ENCODE measurements around the gene SPEN. TPM values are rescaled to one million over a fixed set of nuclear protein-coding genes. Genes with fewer than 3 reads are reported as not detected.

SPEN gene
- total and polyA plus RNA-seq, 7 experiments from 2014 or later: 10.1 to 92.1 (median 77.9) TPM

DNA sequence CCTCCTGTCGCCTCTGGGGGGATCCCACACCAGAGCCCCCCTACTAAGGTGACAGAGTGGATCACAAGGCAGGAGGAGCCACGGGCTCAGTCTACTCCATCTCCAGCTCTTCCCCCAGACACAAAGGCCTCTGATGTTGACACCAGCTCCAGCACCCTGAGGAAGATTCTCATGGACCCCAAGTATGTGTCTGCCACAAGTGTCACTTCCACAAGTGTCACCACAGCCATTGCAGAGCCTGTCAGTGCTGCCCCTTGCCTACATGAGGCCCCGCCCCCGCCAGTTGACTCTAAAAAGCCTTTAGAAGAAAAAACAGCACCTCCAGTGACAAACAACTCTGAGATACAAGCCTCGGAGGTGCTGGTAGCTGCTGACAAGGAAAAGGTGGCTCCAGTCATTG, 86.2 kb downstream of the SPEN start:
- peaks cover 0 to 2% (median 0%) of the 10 kb centered on the region in 11 donors for H3K9me3 Mint-ChIP-seq
- H3K36me3 Mint-ChIP-seq: peaks cover 17 to 72% (median 24%) of the 10 kb centered on the region in 5 donors
- POLR2A ChIA-PET: no interaction called here
- H3K4me1 Mint-ChIP-seq: peaks cover 0 to 10% (median 0%) of the 10 kb centered on the region in 7 donors
- intact Hi-C loops (cut with micrococcal nuclease): no loop called here
- Histone ChIP-seq H3K4me1 (ENCODE audit: control insufficient read depth in 2 of 2, insufficient read depth in 2 of 2, low read length in 2 of 2) (no peaks in the 10 kb centered on the region), H3K27ac (ENCODE audit: low read depth, low read length) (no peak overlapping the region), H3K4me3 (ENCODE audit: low read length) (no peak overlapping the region), H3K27me3 (ENCODE audit: control insufficient read depth in 2 of 2, insufficient read depth in 2 of 2, low read length in 2 of 2) (no peaks in the 10 kb centered on the region), H3K9me3 (ENCODE audit: control insufficient read depth in 2 of 3, low read length in 3 of 3) (no peaks in the 10 kb centered on the region), H3K36me3 (ENCODE audit: control insufficient read depth in 2 of 3, insufficient read depth in 3 of 3, low read length in 3 of 3) (peaks cover 0 to 97% (median 26%) of the 10 kb centered on the region in 3 experiments)
- ATAC-seq (no peak), DNase-seq (no peak)
- CTCF ChIA-PET: no interaction called here
- H3K27me3 Mint-ChIP-seq: no peaks in the 10 kb centered on the region
- H3K4me3 Mint-ChIP-seq: no peak overlapping the region
- peak overlapping the region in 4 of 9 donors; percentile 38 to 55 (median 45) for H3K27ac Mint-ChIP-seq

DNA sequence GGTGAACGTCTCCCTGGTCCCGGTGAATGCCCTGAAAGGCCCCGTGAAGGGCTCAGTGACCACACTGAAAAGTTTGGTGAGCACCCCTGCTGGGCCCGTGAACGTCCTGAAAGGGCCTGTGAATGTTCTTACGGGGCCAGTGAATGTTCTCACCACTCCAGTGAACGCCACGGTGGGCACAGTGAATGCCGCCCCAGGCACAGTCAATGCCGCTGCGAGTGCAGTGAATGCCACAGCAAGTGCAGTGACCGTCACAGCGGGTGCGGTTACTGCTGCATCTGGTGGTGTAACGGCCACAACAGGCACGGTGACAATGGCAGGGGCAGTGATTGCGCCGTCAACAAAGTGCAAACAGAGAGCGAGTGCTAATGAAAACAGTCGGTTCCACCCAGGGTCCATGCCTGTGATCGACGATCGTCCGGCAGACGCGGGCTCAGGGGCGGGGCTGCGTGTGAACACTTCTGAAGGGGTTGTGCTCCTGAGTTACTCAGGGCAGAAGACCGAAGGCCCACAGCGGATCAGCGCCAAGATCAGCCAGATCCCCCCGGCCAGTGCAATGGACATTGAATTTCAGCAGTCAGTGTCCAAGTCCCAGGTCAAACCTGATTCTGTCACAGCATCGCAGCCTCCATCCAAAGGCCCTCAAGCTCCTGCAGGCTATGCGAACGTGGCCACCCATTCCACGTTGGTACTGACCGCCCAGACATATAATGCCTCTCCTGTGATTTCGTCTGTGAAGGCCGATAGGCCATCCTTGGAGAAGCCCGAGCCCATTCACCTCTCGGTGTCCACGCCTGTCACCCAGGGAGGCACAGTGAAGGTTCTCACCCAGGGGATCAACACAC, 86.9 kb downstream of the SPEN start:
- POLR2A ChIA-PET: no interaction called here
- Mint-ChIP-seq H3K27me3 (no peaks in the 10 kb centered on the region), H3K36me3 (peaks cover 9 to 70% (median 25%) of the 10 kb centered on the region in 5 donors), H3K4me3 (no peak overlapping the region), H3K4me1 (peaks cover 0 to 10% (median 0%) of the 10 kb centered on the region in 7 donors), H3K27ac (peak overlapping the region in 1 of 9 donors; percentile 38), H3K9me3 (peaks cover 0 to 2% (median 0%) of the 10 kb centered on the region in 11 donors)
- CTCF ChIA-PET: interaction anchor here (0.5 kb wide), 1 partner anchor 17 kb away, joined by 3 read pairs; no protein-coding TSS in a partner anchor
- Histone ChIP-seq H3K4me1 (ENCODE audit: control insufficient read depth in 2 of 2, insufficient read depth in 2 of 2, low read length in 2 of 2) (no peaks in the 10 kb centered on the region), H3K9me3 (ENCODE audit: control insufficient read depth in 2 of 3, low read length in 3 of 3) (no peaks in the 10 kb centered on the region), H3K27me3 (ENCODE audit: control insufficient read depth in 2 of 2, insufficient read depth in 2 of 2, low read length in 2 of 2) (no peaks in the 10 kb centered on the region), H3K4me3 (ENCODE audit: low read length) (no peak overlapping the region), H3K36me3 (ENCODE audit: control insufficient read depth in 2 of 3, insufficient read depth in 3 of 3, low read length in 3 of 3) (peaks cover 0 to 97% (median 23%) of the 10 kb centered on the region in 3 experiments), H3K27ac (ENCODE audit: low read depth, low read length) (no peak overlapping the region)
- DNase-seq: no peak
- ATAC-seq: no peak
- intact Hi-C loops (cut with micrococcal nuclease): no loop called here

DNA sequence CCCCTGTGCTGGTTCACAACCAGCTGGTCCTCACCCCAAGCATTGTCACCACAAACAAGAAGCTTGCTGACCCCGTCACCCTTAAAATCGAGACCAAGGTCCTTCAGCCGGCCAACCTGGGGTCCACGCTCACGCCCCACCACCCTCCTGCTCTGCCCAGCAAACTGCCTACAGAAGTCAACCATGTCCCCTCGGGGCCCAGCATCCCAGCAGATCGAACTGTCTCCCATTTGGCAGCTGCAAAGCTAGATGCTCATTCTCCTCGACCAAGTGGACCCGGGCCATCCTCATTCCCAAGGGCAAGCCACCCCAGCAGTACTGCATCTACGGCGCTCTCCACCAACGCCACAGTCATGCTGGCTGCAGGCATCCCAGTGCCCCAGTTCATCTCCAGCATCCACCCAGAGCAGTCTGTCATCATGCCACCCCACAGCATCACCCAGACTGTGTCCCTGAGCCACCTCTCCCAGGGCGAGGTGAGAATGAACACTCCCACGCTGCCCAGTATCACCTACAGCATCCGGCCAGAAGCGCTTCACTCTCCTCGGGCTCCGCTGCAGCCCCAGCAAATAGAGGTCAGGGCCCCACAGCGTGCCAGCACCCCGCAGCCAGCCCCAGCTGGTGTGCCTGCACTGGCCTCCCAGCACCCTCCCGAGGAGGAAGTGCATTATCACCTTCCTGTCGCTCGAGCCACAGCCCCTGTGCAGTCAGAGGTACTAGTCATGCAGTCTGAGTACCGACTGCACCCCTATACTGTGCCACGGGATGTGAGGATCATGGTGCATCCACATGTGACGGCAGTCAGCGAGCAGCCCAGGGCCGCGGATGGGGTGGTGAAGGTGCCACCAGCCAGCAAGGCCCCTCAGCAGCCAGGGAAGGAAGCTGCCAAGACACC, 87.8 kb downstream of the SPEN start:
- Mint-ChIP-seq H3K27me3 (no peaks in the 10 kb centered on the region), H3K36me3 (peaks cover 7 to 70% (median 23%) of the 10 kb centered on the region in 5 donors), H3K4me3 (no peak overlapping the region), H3K4me1 (peaks cover 0 to 10% (median 0%) of the 10 kb centered on the region in 7 donors), H3K27ac (peak overlapping the region in 3 of 9 donors; percentile 28 to 65 (median 34)), H3K9me3 (peaks cover 0 to 2% (median 0%) of the 10 kb centered on the region in 11 donors)
- DNase-seq: no peak
- Histone ChIP-seq H3K4me3 (ENCODE audit: low read length) (no peak overlapping the region), H3K36me3 (ENCODE audit: control insufficient read depth in 2 of 3, insufficient read depth in 3 of 3, low read length in 3 of 3) (peaks cover 0 to 97% (median 22%) of the 10 kb centered on the region in 3 experiments), H3K4me1 (ENCODE audit: control insufficient read depth in 2 of 2, insufficient read depth in 2 of 2, low read length in 2 of 2) (no peaks in the 10 kb centered on the region), H3K27ac (ENCODE audit: low read depth, low read length) (no peak overlapping the region), H3K9me3 (ENCODE audit: control insufficient read depth in 2 of 3, low read length in 3 of 3) (no peaks in the 10 kb centered on the region), H3K27me3 (ENCODE audit: control insufficient read depth in 2 of 2, insufficient read depth in 2 of 2, low read length in 2 of 2) (no peaks in the 10 kb centered on the region)
- intact Hi-C loops (cut with micrococcal nuclease): no loop called here
- ChIA-PET CTCF (interaction anchor here (0.5 kb wide), 1 partner anchor 18 kb away, joined by 3 read pairs; no protein-coding TSS in a partner anchor), POLR2A (no interaction called here)
- no peak for ATAC-seq

DNA sequence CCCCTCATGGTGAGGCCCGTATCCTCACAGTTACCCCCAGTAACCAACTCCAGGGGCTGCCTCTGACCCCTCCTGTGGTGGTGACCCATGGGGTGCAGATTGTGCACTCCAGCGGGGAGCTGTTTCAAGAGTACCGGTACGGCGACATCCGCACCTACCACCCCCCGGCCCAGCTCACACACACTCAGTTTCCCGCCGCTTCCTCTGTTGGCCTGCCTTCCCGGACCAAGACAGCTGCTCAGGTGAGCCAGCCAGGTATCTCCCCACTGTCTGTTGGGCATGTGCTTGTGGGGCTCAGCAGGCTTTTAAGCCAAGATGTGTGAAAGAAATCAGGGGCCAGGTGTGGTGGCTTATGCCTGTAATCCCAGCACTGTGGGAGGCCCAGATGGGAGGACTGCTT, 88.5 kb downstream of the SPEN start:
- Mint-ChIP-seq H3K4me1 (peaks cover 0 to 10% (median 0%) of the 10 kb centered on the region in 7 donors), H3K36me3 (peaks cover 2 to 67% (median 19%) of the 10 kb centered on the region in 5 donors), H3K27me3 (no peaks in the 10 kb centered on the region), H3K4me3 (no peak overlapping the region), H3K9me3 (peaks cover 0 to 2% (median 0%) of the 10 kb centered on the region in 11 donors), H3K27ac (peak overlapping the region in 2 of 9 donors; percentile 23 to 72)
- CTCF ChIA-PET: no interaction called here
- no peaks in the 10 kb centered on the region for H3K9me3 ChIP-seq (ENCODE audit: control insufficient read depth in 2 of 3, low read length in 3 of 3)
- H3K36me3 ChIP-seq (ENCODE audit: control insufficient read depth in 2 of 3, insufficient read depth in 3 of 3, low read length in 3 of 3): peaks cover 0 to 97% (median 22%) of the 10 kb centered on the region in 3 experiments
- H3K4me3 ChIP-seq (ENCODE audit: low read length): no peak overlapping the region
- intact Hi-C loops (cut with micrococcal nuclease): no loop called here
- ATAC-seq (no peak), DNase-seq (no peak)
- H3K4me1 ChIP-seq (ENCODE audit: control insufficient read depth in 2 of 2, insufficient read depth in 2 of 2, low read length in 2 of 2): no peaks in the 10 kb centered on the region
- H3K27ac ChIP-seq (ENCODE audit: low read depth, low read length): no peak overlapping the region
- POLR2A ChIA-PET: no interaction called here
- H3K27me3 ChIP-seq (ENCODE audit: control insufficient read depth in 2 of 2, insufficient read depth in 2 of 2, low read length in 2 of 2): no peaks in the 10 kb centered on the region

DNA sequence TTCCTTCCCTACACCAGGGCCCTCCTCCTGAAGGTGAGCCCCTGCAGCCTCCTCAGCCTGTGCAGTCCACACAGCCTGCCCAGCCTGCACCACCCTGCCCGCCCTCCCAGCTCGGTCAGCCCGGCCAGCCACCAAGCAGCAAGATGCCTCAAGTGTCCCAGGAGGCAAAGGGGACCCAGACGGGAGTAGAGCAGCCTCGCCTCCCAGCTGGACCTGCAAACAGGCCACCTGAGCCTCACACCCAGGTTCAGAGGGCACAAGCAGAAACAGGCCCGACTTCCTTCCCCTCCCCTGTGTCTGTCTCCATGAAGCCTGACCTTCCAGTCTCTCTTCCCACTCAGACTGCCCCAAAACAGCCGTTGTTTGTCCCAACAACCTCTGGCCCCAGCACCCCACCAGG, 89.6 kb downstream of the SPEN start:
- H3K27ac ChIP-seq (ENCODE audit: low read depth, low read length): no peak overlapping the region
- H3K9me3 ChIP-seq (ENCODE audit: control insufficient read depth in 2 of 3, low read length in 3 of 3): no peaks in the 10 kb centered on the region
- H3K4me3 Mint-ChIP-seq: no peak overlapping the region
- H3K27me3 ChIP-seq (ENCODE audit: control insufficient read depth in 2 of 2, insufficient read depth in 2 of 2, low read length in 2 of 2): no peaks in the 10 kb centered on the region
- ATAC-seq (no peak), DNase-seq (no peak)
- H3K36me3 Mint-ChIP-seq: peaks cover 0 to 61% (median 19%) of the 10 kb centered on the region in 5 donors
- H3K27me3 Mint-ChIP-seq: no peaks in the 10 kb centered on the region
- peaks cover 0 to 97% (median 25%) of the 10 kb centered on the region in 3 experiments for H3K36me3 ChIP-seq (ENCODE audit: control insufficient read depth in 2 of 3, insufficient read depth in 3 of 3, low read length in 3 of 3)
- peak overlapping the region in 7 of 9 donors; percentile 22 to 84 (median 71) for H3K27ac Mint-ChIP-seq
- peaks cover 0 to 10% (median 0%) of the 10 kb centered on the region in 7 donors for H3K4me1 Mint-ChIP-seq
- POLR2A ChIA-PET: no interaction called here
- H3K9me3 Mint-ChIP-seq: peaks cover 0 to 2% (median 0%) of the 10 kb centered on the region in 11 donors
- CTCF ChIA-PET: interaction anchor here (0.8 kb wide), 1 partner anchor 122 kb away, joined by 3 read pairs; no protein-coding TSS in a partner anchor
- no peak overlapping the region for H3K4me3 ChIP-seq (ENCODE audit: low read length)
- no peaks in the 10 kb centered on the region for H3K4me1 ChIP-seq (ENCODE audit: control insufficient read depth in 2 of 2, insufficient read depth in 2 of 2, low read length in 2 of 2)
- intact Hi-C loops (cut with micrococcal nuclease): no loop called here

DNA sequence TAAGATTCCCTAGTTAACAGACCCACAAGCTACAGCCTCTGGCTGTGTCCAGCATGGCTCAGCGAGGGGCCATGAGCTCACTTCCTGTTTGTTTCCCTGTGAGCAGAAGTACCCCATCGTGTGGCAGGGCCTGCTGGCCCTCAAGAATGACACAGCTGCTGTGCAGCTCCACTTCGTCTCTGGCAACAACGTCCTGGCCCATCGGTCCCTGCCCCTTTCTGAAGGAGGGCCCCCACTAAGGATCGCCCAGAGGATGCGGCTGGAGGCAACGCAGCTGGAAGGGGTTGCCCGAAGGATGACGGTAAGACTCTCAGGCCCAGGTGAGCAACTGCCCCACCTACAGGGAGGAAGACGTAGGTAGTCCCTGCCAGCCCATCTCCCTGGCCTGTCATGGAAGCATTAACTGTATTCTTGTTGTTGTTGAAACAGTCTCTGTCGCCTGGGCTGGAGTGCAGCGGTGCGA, 90.2 kb downstream of the SPEN start:
- Mint-ChIP-seq H3K4me1 (peaks cover 0 to 10% (median 0%) of the 10 kb centered on the region in 7 donors), H3K9me3 (peaks cover 0 to 2% (median 0%) of the 10 kb centered on the region in 11 donors), H3K27me3 (no peaks in the 10 kb centered on the region), H3K4me3 (no peak overlapping the region), H3K27ac (peak overlapping the region in 6 of 9 donors; percentile 33 to 84 (median 61)), H3K36me3 (peaks cover 0 to 59% (median 19%) of the 10 kb centered on the region in 5 donors)
- H3K4me3 ChIP-seq (ENCODE audit: low read length): no peak overlapping the region
- ATAC-seq (peak; percentile 20), DNase-seq (no peak)
- CTCF ChIA-PET: interaction anchor here (0.8 kb wide), 1 partner anchor 122 kb away, joined by 3 read pairs; no protein-coding TSS in a partner anchor
- POLR2A ChIA-PET: interaction anchor here (1.1 kb wide), 1 partner anchor 12 kb away, joined by 3 read pairs; no protein-coding TSS in a partner anchor
- H3K4me1 ChIP-seq (ENCODE audit: control insufficient read depth in 2 of 2, insufficient read depth in 2 of 2, low read length in 2 of 2): no peaks in the 10 kb centered on the region
- intact Hi-C loops (cut with micrococcal nuclease): no loop called here
- peaks cover 0 to 97% (median 23%) of the 10 kb centered on the region in 3 experiments for H3K36me3 ChIP-seq (ENCODE audit: control insufficient read depth in 2 of 3, insufficient read depth in 3 of 3, low read length in 3 of 3)
- no peak overlapping the region for H3K27ac ChIP-seq (ENCODE audit: low read depth, low read length)
- H3K27me3 ChIP-seq (ENCODE audit: control insufficient read depth in 2 of 2, insufficient read depth in 2 of 2, low read length in 2 of 2): no peaks in the 10 kb centered on the region
- H3K9me3 ChIP-seq (ENCODE audit: control insufficient read depth in 2 of 3, low read length in 3 of 3): no peaks in the 10 kb centered on the region

Measured in naive thymus-derived CD4-positive, alpha-beta T cell (primary cell).